ENCODE measurements around the gene CEP57.
"Not testable (repeated sequence)": the region's sequence is repeated elsewhere in the genome, so short reads cannot be mapped to it uniquely, and the experiment has no call there.

Gene CEP57

GRCh38 chr11:95795627-95796295 is 5.5 kb downstream of the CEP57 start:
- H3K27ac ChIP-seq (ENCODE audit: insufficient read depth, low read length, poor library complexity, severe bottlenecking), result no peak overlapping the region
- H3K27me3 ChIP-seq (replicated peaks; ENCODE audit: control insufficient read depth, insufficient read depth, low read length, poor library complexity, severe bottlenecking), result no peaks in the 10 kb centered on the region
- peaks cover 10% of the 10 kb centered on the region for H3K4me1 ChIP-seq (ENCODE audit: control insufficient read depth, insufficient read depth, low read length, poor library complexity, severe bottlenecking)
- H3K36me3 ChIP-seq (ENCODE audit: control insufficient read depth, insufficient read depth, low read length), result peaks cover 12% of the 10 kb centered on the region
- H3K4me3 ChIP-seq (ENCODE audit: insufficient read depth, low read depth, low read length, poor library complexity, severe bottlenecking), result no peak overlapping the region
- no peak for DNase-seq
- no peaks in the 10 kb centered on the region for H3K9me3 ChIP-seq (ENCODE audit: control insufficient read depth, low read length)

GRCh38 chr11:95796501-95796900 is 6.2 kb downstream of the CEP57 start:
- H3K9me3 ChIP-seq (ENCODE audit: control insufficient read depth, low read length), result no peaks in the 10 kb centered on the region
- H3K27me3 ChIP-seq (replicated peaks; ENCODE audit: control insufficient read depth, insufficient read depth, low read length, poor library complexity, severe bottlenecking), result no peaks in the 10 kb centered on the region
- no peak overlapping the region for H3K4me3 ChIP-seq (ENCODE audit: insufficient read depth, low read depth, low read length, poor library complexity, severe bottlenecking)
- H3K36me3 ChIP-seq (ENCODE audit: control insufficient read depth, insufficient read depth, low read length), result peaks cover 17% of the 10 kb centered on the region
- H3K27ac ChIP-seq (ENCODE audit: insufficient read depth, low read length, poor library complexity, severe bottlenecking), result no peak overlapping the region
- DNase-seq, result no peak
- H3K4me1 ChIP-seq (ENCODE audit: control insufficient read depth, insufficient read depth, low read length, poor library complexity, severe bottlenecking), result peaks cover 6% of the 10 kb centered on the region

GRCh38 chr11:95799546-95799945 is 9.2 kb downstream of the CEP57 start:
- H3K27me3 ChIP-seq (replicated peaks; ENCODE audit: control insufficient read depth, insufficient read depth, low read length, poor library complexity, severe bottlenecking), result no peaks in the 10 kb centered on the region
- peaks cover 23% of the 10 kb centered on the region for H3K36me3 ChIP-seq (ENCODE audit: control insufficient read depth, insufficient read depth, low read length)
- no peak for DNase-seq
- H3K4me1 ChIP-seq (ENCODE audit: control insufficient read depth, insufficient read depth, low read length, poor library complexity, severe bottlenecking), result no peaks in the 10 kb centered on the region
- H3K9me3 ChIP-seq (ENCODE audit: control insufficient read depth, low read length), result no peaks in the 10 kb centered on the region
- H3K27ac ChIP-seq (ENCODE audit: insufficient read depth, low read length, poor library complexity, severe bottlenecking), result no peak overlapping the region
- no peak overlapping the region for H3K4me3 ChIP-seq (ENCODE audit: insufficient read depth, low read depth, low read length, poor library complexity, severe bottlenecking)

GRCh38 chr11:95800438-95800837 is 10.1 kb downstream of the CEP57 start:
- Histone ChIP-seq H3K36me3 (ENCODE audit: control insufficient read depth, insufficient read depth, low read length) (peaks cover 23% of the 10 kb centered on the region), H3K27ac (ENCODE audit: insufficient read depth, low read length, poor library complexity, severe bottlenecking) (no peak overlapping the region)

GRCh38 chr11:95802806-95803205 is 12.5 kb downstream of the CEP57 start:
- Histone ChIP-seq H3K27ac (ENCODE audit: insufficient read depth, low read length, poor library complexity, severe bottlenecking) (no peak overlapping the region), H3K4me1 (ENCODE audit: control insufficient read depth, insufficient read depth, low read length, poor library complexity, severe bottlenecking) (peaks cover 2% of the 10 kb centered on the region), H3K27me3 (replicated peaks; ENCODE audit: control insufficient read depth, insufficient read depth, low read length, poor library complexity, severe bottlenecking) (no peaks in the 10 kb centered on the region), H3K9me3 (ENCODE audit: control insufficient read depth, low read length) (no peaks in the 10 kb centered on the region), H3K4me3 (ENCODE audit: insufficient read depth, low read depth, low read length, poor library complexity, severe bottlenecking) (no peak overlapping the region), H3K36me3 (ENCODE audit: control insufficient read depth, insufficient read depth, low read length) (peaks cover 23% of the 10 kb centered on the region)
- DNase-seq, result no peak

More at GRCh38 chr11:95800438-95800837, 10.1 kb downstream of the CEP57 start:
- DNase-seq, result no peak
- H3K4me3 ChIP-seq (ENCODE audit: insufficient read depth, low read depth, low read length, poor library complexity, severe bottlenecking), result no peak overlapping the region
- no peaks in the 10 kb centered on the region for H3K9me3 ChIP-seq (ENCODE audit: control insufficient read depth, low read length)
- no peaks in the 10 kb centered on the region for H3K4me1 ChIP-seq (ENCODE audit: control insufficient read depth, insufficient read depth, low read length, poor library complexity, severe bottlenecking)
- H3K27me3 ChIP-seq (replicated peaks; ENCODE audit: control insufficient read depth, insufficient read depth, low read length, poor library complexity, severe bottlenecking), result no peaks in the 10 kb centered on the region

GRCh38 chr11:95803973-95804372 is 13.7 kb downstream of the CEP57 start:
- Histone ChIP-seq H3K4me1 (ENCODE audit: control insufficient read depth, insufficient read depth, low read length, poor library complexity, severe bottlenecking) (peaks cover 2% of the 10 kb centered on the region), H3K36me3 (ENCODE audit: control insufficient read depth, insufficient read depth, low read length) (peaks cover 23% of the 10 kb centered on the region), H3K4me3 (ENCODE audit: insufficient read depth, low read depth, low read length, poor library complexity, severe bottlenecking) (no peak overlapping the region), H3K9me3 (ENCODE audit: control insufficient read depth, low read length) (no peaks in the 10 kb centered on the region), H3K27me3 (replicated peaks; ENCODE audit: control insufficient read depth, insufficient read depth, low read length, poor library complexity, severe bottlenecking) (no peaks in the 10 kb centered on the region), H3K27ac (ENCODE audit: insufficient read depth, low read length, poor library complexity, severe bottlenecking) (no peak overlapping the region)
- no peak for DNase-seq

GRCh38 chr11:95805869-95806268 is 15.6 kb downstream of the CEP57 start:
- Histone ChIP-seq H3K27ac (ENCODE audit: insufficient read depth, low read length, poor library complexity, severe bottlenecking) (no peak overlapping the region), H3K4me1 (ENCODE audit: control insufficient read depth, insufficient read depth, low read length, poor library complexity, severe bottlenecking) (peaks cover 2% of the 10 kb centered on the region), H3K36me3 (ENCODE audit: control insufficient read depth, insufficient read depth, low read length) (peaks cover 10% of the 10 kb centered on the region), H3K4me3 (ENCODE audit: insufficient read depth, low read depth, low read length, poor library complexity, severe bottlenecking) (no peak overlapping the region), H3K9me3 (ENCODE audit: control insufficient read depth, low read length) (no peaks in the 10 kb centered on the region), H3K27me3 (replicated peaks; ENCODE audit: control insufficient read depth, insufficient read depth, low read length, poor library complexity, severe bottlenecking) (no peaks in the 10 kb centered on the region)
- DNase-seq, result no peak

GRCh38 chr11:95806464-95806863 is 16.2 kb downstream of the CEP57 start:
- not testable (repeated sequence) for H3K36me3 ChIP-seq (ENCODE audit: control insufficient read depth, insufficient read depth, low read length); DNase-seq; H3K4me3 ChIP-seq (ENCODE audit: insufficient read depth, low read depth, low read length, poor library complexity, severe bottlenecking); H3K9me3 ChIP-seq (ENCODE audit: control insufficient read depth, low read length); H3K27ac ChIP-seq (ENCODE audit: insufficient read depth, low read length, poor library complexity, severe bottlenecking); H3K4me1 ChIP-seq (ENCODE audit: control insufficient read depth, insufficient read depth, low read length, poor library complexity, severe bottlenecking); H3K27me3 ChIP-seq (replicated peaks; ENCODE audit: control insufficient read depth, insufficient read depth, low read length, poor library complexity, severe bottlenecking)

GRCh38 chr11:95811052-95811451 is 20.8 kb downstream of the CEP57 start:
- not testable (repeated sequence) for H3K27ac ChIP-seq (ENCODE audit: insufficient read depth, low read length, poor library complexity, severe bottlenecking); H3K4me3 ChIP-seq (ENCODE audit: insufficient read depth, low read depth, low read length, poor library complexity, severe bottlenecking); H3K9me3 ChIP-seq (ENCODE audit: control insufficient read depth, low read length); H3K4me1 ChIP-seq (ENCODE audit: control insufficient read depth, insufficient read depth, low read length, poor library complexity, severe bottlenecking); H3K36me3 ChIP-seq (ENCODE audit: control insufficient read depth, insufficient read depth, low read length); H3K27me3 ChIP-seq (replicated peaks; ENCODE audit: control insufficient read depth, insufficient read depth, low read length, poor library complexity, severe bottlenecking); DNase-seq

GRCh38 chr11:95816037-95816436 is 25.7 kb downstream of the CEP57 start:
- no peaks in the 10 kb centered on the region for H3K9me3 ChIP-seq (ENCODE audit: control insufficient read depth, low read length)
- no peaks in the 10 kb centered on the region for H3K4me1 ChIP-seq (ENCODE audit: control insufficient read depth, insufficient read depth, low read length, poor library complexity, severe bottlenecking)
- DNase-seq, result no peak
- H3K27ac ChIP-seq (ENCODE audit: insufficient read depth, low read length, poor library complexity, severe bottlenecking), result no peak overlapping the region
- H3K27me3 ChIP-seq (replicated peaks; ENCODE audit: control insufficient read depth, insufficient read depth, low read length, poor library complexity, severe bottlenecking), result no peaks in the 10 kb centered on the region
- peaks cover 21% of the 10 kb centered on the region for H3K36me3 ChIP-seq (ENCODE audit: control insufficient read depth, insufficient read depth, low read length)
- no peak overlapping the region for H3K4me3 ChIP-seq (ENCODE audit: insufficient read depth, low read depth, low read length, poor library complexity, severe bottlenecking)

All from effector memory CD4-positive, alpha-beta T cell (primary cell).